ENCODE data around the gene TNNI3K. TPM values are rescaled to one million over a fixed set of nuclear protein-coding genes. Genes with fewer than 3 reads are reported as not detected.
"Not testable (repeated sequence)": the region's sequence is repeated elsewhere in the genome, so short reads cannot be mapped to it uniquely, and the experiment has no call there.

Gene TNNI3K
- total and polyA plus RNA-seq, 10 of the 15 experiments (the other 5 are each of a cell fraction or from before 2014, with no cell fraction given) = 0.14 to 1.6 (median 0.44) TPM; not detected in 4

GRCh38 chr1:74253243-74253824 lies 18.1 kb downstream of the TNNI3K start:
- BruUV-seq (replicated peaks); H3K27ac ChIP-seq (ENCODE audit: control insufficient read depth, insufficient read depth); SMC1A ChIA-PET (ENCODE audit: uncharacterized antibody, unreplicated experiment); ATAC-seq; DNase-seq (ENCODE audit: low read depth, low spot score); H3K36me3 ChIP-seq (ENCODE audit: control insufficient read depth in 2 of 2, insufficient read depth in 2 of 2, low read length in 1 of 2); H3K4me2 ChIP-seq (ENCODE audit: control insufficient read depth, insufficient read depth); CTCF ChIA-PET; H3K79me2 ChIP-seq (ENCODE audit: control insufficient read depth, insufficient read depth, low read length); H3K9me3 ChIP-seq (replicated peaks; ENCODE audit: control insufficient read depth, insufficient read depth, low read length); FAIRE-seq; H3K27me3 ChIP-seq (replicated peaks in 1 of 2; ENCODE audit: control insufficient read depth in 2 of 2, insufficient read depth in 2 of 2, low read length in 1 of 2); POLR2A ChIA-PET; intact Hi-C loops (cut with micrococcal nuclease; ENCODE audit: unreplicated experiment); H3K4me1 ChIP-seq (ENCODE audit: control insufficient read depth, insufficient read depth, low read length); H4K20me1 ChIP-seq (ENCODE audit: control insufficient read depth, insufficient read depth); H2AFZ ChIP-seq (ENCODE audit: control insufficient read depth, low read depth, low read length); in situ Hi-C loops (cut with MboI); H3K4me3 ChIP-seq; H3K9ac ChIP-seq (ENCODE audit: control insufficient read depth, insufficient read depth, low read length); RAD21 ChIA-PET (ENCODE audit: unreplicated experiment): not testable (repeated sequence)
- WGBS (ENCODE audit: insufficient coverage, insufficient replicate concordance, low lambda C conversion rate, missing lambda C conversion rate) = 64% methylated on average over 17 of the region's 32 CpGs

GRCh38 chr1:74266001-74266400 lies 30.8 kb downstream of the TNNI3K start:
- FAIRE-seq (no peak), DNase-seq (ENCODE audit: low read depth, low spot score) (no peak), ATAC-seq (no peak)
- ChIA-PET POLR2A (no interaction called here), CTCF (no interaction called here), RAD21 (ENCODE audit: unreplicated experiment) (no interaction called here), SMC1A (ENCODE audit: uncharacterized antibody, unreplicated experiment) (no interaction called here)
- Histone ChIP-seq H3K9me3 (replicated peaks; ENCODE audit: control insufficient read depth, insufficient read depth, low read length) (no peaks in the 10 kb centered on the region), H2AFZ (ENCODE audit: control insufficient read depth, low read depth, low read length) (no peak overlapping the region), H4K20me1 (ENCODE audit: control insufficient read depth, insufficient read depth) (no peaks in the 10 kb centered on the region), H3K36me3 (ENCODE audit: control insufficient read depth in 2 of 2, insufficient read depth in 2 of 2, low read length in 1 of 2) (no peaks in the 10 kb centered on the region), H3K9ac (ENCODE audit: control insufficient read depth, insufficient read depth, low read length) (no peak overlapping the region), H3K4me3 (no peak overlapping the region), H3K27ac (ENCODE audit: control insufficient read depth, insufficient read depth) (no peak overlapping the region), H3K79me2 (ENCODE audit: control insufficient read depth, insufficient read depth, low read length) (no peaks in the 10 kb centered on the region), H3K4me1 (ENCODE audit: control insufficient read depth, insufficient read depth, low read length) (no peaks in the 10 kb centered on the region), H3K4me2 (ENCODE audit: control insufficient read depth, insufficient read depth) (no peak overlapping the region), H3K27me3 (replicated peaks in 1 of 2; ENCODE audit: control insufficient read depth in 2 of 2, insufficient read depth in 2 of 2, low read length in 1 of 2) (no peaks in the 10 kb centered on the region)
- no TSS peak for BruUV-seq (replicated peaks)
- intact Hi-C loops (cut with micrococcal nuclease; ENCODE audit: unreplicated experiment) = no loop called here
- WGBS (ENCODE audit: insufficient coverage, insufficient replicate concordance, low lambda C conversion rate, missing lambda C conversion rate) = 57% methylated on average over 3 of the region's 3 CpGs
- in situ Hi-C loops (cut with MboI) = no loop called here
- TF ChIP-seq BCL3 (IDR thresholded peaks at IDR 0.05; ENCODE audit: borderline replicate concordance, insufficient read depth, low read depth, low read length, poor library complexity, severe bottlenecking) (no peak), MTA3 (IDR thresholded peaks at IDR 0.05; ENCODE audit: borderline replicate concordance, low read length) (no peak), ZBTB4 (CRISPR knock-in tag; IDR thresholded peaks at IDR 0.05) (no peak), PKNOX1 (IDR thresholded peaks at IDR 0.05) (no peak), ZNF274 (IDR thresholded peaks at IDR 0.05; ENCODE audit: insufficient read depth, insufficient read length) (no peak), NFYA (IDR thresholded peaks at IDR 0.05; ENCODE audit: borderline replicate concordance, low read depth, low read length) (no peak)

All from GM12878 (cell line).